Measurements from ENCODE around the gene APOOL.
"Not testable (repeated sequence)": the region's sequence is repeated elsewhere in the genome, so short reads cannot be mapped to it uniquely, and the experiment has no call there.

Gene APOOL
- total RNA-seq = 7.7 to 10.3 (median 9.2) reads per million in 4 donors

- DNase-seq = peak; percentile 47 to 82 (median 58)
Observed at GRCh38 chrX:85003655-85004244, at the start of gene APOOL. Gene APOOL (plus strand): TSS chrX:85003877. CDS start chrX:85003913, 36 bp downstream.

- DNase-seq = no peak
Observed at GRCh38 chrX:84956304-84956703, 47.4 kb upstream of the APOOL start.

GRCh38 chrX:84974803-84975202 is 28.9 kb upstream of the APOOL start:
- DNase-seq = no peak

GRCh38 chrX:84991739-84992138 is 11.9 kb upstream of the APOOL start:
- not testable (repeated sequence) for DNase-seq

- DNase-seq = no peak
Observed at GRCh38 chrX:84993150-84993549, 10.5 kb upstream of the APOOL start.

- no peak for DNase-seq
Observed at GRCh38 chrX:85001344-85001743, 2.3 kb upstream of the APOOL start.

GRCh38 chrX:85004255-85004654 is 578 bp downstream of the APOOL start:
- DNase-seq = no peak

- DNase-seq = no peak
Observed at GRCh38 chrX:85012098-85012497, 8.4 kb downstream of the APOOL start.

GRCh38 chrX:85015351-85015750 is 11.7 kb downstream of the APOOL start:
- DNase-seq = not testable (repeated sequence)

GRCh38 chrX:85017721-85018120 is 14.0 kb downstream of the APOOL start:
- DNase-seq = no peak

GRCh38 chrX:85018471-85018870 is 14.8 kb downstream of the APOOL start:
- DNase-seq = no peak

- no peak for DNase-seq
Observed at GRCh38 chrX:85020216-85020615, 16.5 kb downstream of the APOOL start.

- DNase-seq = no peak
Observed at GRCh38 chrX:85024044-85024443, 20.4 kb downstream of the APOOL start.

GRCh38 chrX:85024562-85024961 is 20.9 kb downstream of the APOOL start:
- no peak for DNase-seq

- DNase-seq = no peak
Observed at GRCh38 chrX:85026170-85026569, 22.5 kb downstream of the APOOL start.

- DNase-seq = no peak
Observed at GRCh38 chrX:85029043-85029442, 25.4 kb downstream of the APOOL start.

GRCh38 chrX:85031505-85031904 is 27.8 kb downstream of the APOOL start:
- DNase-seq = no peak

- no peak for DNase-seq
Observed at GRCh38 chrX:85037114-85037513, 33.4 kb downstream of the APOOL start.

- no peak for DNase-seq
Observed at GRCh38 chrX:85051627-85052026, 48.0 kb downstream of the APOOL start.

GRCh38 chrX:85052205-85052604 is 48.5 kb downstream of the APOOL start:
- no peak for DNase-seq

GRCh38 chrX:85052636-85053343 is 49.1 kb downstream of the APOOL start:
- no peak for DNase-seq

GRCh38 chrX:85065512-85066198 is 62.0 kb downstream of the APOOL start:
- no peak for DNase-seq

- DNase-seq = not testable (repeated sequence)
Observed at GRCh38 chrX:85077247-85077646, 73.6 kb downstream of the APOOL start.
